Left lobe of liver (tissue), 2 donors: Measurements from ENCODE around the gene ZFAND3. TPM values are rescaled to one million over a fixed set of nuclear protein-coding genes. Genes with fewer than 3 reads are reported as not detected.
"Not testable (repeated sequence)": the region's sequence is repeated elsewhere in the genome, so short reads cannot be mapped to it uniquely, and the experiment has no call there.

Source experiments
- ATAC-seq: fragments of 200-7000 bp; cut with Tn5 transposase; one replicate; pipeline ENCODE4 v1.9.1; 2020; ENCODE audit warnings: mild to moderate bottlenecking, moderate library complexity
- DNase-seq: peaks from one replicate; pipeline ENCODE4 v3.0.0-alpha.2; 2020; ENCODE audit warnings: low spot score
- total RNA-seq: library from RNA; stranded (reverse); gene quantifications from one replicate; pipeline ENCODE4 v1.2.1, GENCODE V29; 2021
- donor health status: DM: no; HTN: no; CAD: no; lungs with moderate emphysema.
- donor health status: DM: no; HTN: yes; CAD: no.

The ZFAND3 gene
- total RNA-seq, 1 donor from 2014 or later, result 41.0 TPM

- DNase-seq (no peak), ATAC-seq (no peak)
Measured at GRCh38 chr6:37928217-37928616, 108.7 kb downstream of the ZFAND3 start.

- DNase-seq, result no peak
- ATAC-seq, result peak; percentile 83
Measured at GRCh38 chr6:37930288-37930971, 110.9 kb downstream of the ZFAND3 start.

- DNase-seq, result no peak
- ATAC-seq, result no peak
Measured at GRCh38 chr6:37931066-37931465, 111.5 kb downstream of the ZFAND3 start.

GRCh38 chr6:37934276-37934675 lies 114.7 kb downstream of the ZFAND3 start:
- no peak for ATAC-seq

GRCh38 chr6:37936150-37936549 lies 116.6 kb downstream of the ZFAND3 start:
- ATAC-seq (no peak), DNase-seq (no peak)

More at GRCh38 chr6:37934276-37934675, 114.7 kb downstream of the ZFAND3 start:
- DNase-seq, result no peak

- DNase-seq (no peak), ATAC-seq (no peak)
Measured at GRCh38 chr6:37936906-37937305, 117.4 kb downstream of the ZFAND3 start.

- ATAC-seq, result no peak
- DNase-seq, result no peak
Measured at GRCh38 chr6:37938909-37939308, 119.4 kb downstream of the ZFAND3 start.

- ATAC-seq, result peak; percentile 63
- DNase-seq, result no peak
Measured at GRCh38 chr6:37940074-37940847, 120.7 kb downstream of the ZFAND3 start.

GRCh38 chr6:37941871-37942270 lies 122.3 kb downstream of the ZFAND3 start:
- ATAC-seq (no peak), DNase-seq (no peak)

- peak; percentile 9 for ATAC-seq
- no peak for DNase-seq
Measured at GRCh38 chr6:37942606-37943376, 123.3 kb downstream of the ZFAND3 start.

GRCh38 chr6:37943436-37944058 lies 124.0 kb downstream of the ZFAND3 start:
- DNase-seq (no peak), ATAC-seq (no peak)

- DNase-seq, result no peak
- ATAC-seq, result no peak
Measured at GRCh38 chr6:37946057-37946456, 126.5 kb downstream of the ZFAND3 start.

- DNase-seq, result no peak
- ATAC-seq, result no peak
Measured at GRCh38 chr6:37947468-37947867, 127.9 kb downstream of the ZFAND3 start.

GRCh38 chr6:37948584-37948983 lies 129.1 kb downstream of the ZFAND3 start:
- not testable (repeated sequence) for ATAC-seq, DNase-seq

GRCh38 chr6:37952027-37952426 lies 132.5 kb downstream of the ZFAND3 start:
- no peak for ATAC-seq
- no peak for DNase-seq

- no peak for DNase-seq
- ATAC-seq, result no peak
Measured at GRCh38 chr6:37954791-37955190, 135.3 kb downstream of the ZFAND3 start.

GRCh38 chr6:37956711-37957275 lies 137.3 kb downstream of the ZFAND3 start:
- DNase-seq, result no peak
- ATAC-seq, result no peak

GRCh38 chr6:37959061-37959460 lies 139.5 kb downstream of the ZFAND3 start:
- DNase-seq (no peak), ATAC-seq (no peak)

- no peak for ATAC-seq
- DNase-seq, result no peak
Measured at GRCh38 chr6:37960139-37960935, 140.8 kb downstream of the ZFAND3 start.
